ENCODE results near the gene RASAL2.
A peak's percentile ranks its signal among the peaks of the same experiment; 100 is the strongest.

Gene RASAL2
- 0 to 0.12 (median 0) reads per million in 4 donors for total RNA-seq

DNA sequence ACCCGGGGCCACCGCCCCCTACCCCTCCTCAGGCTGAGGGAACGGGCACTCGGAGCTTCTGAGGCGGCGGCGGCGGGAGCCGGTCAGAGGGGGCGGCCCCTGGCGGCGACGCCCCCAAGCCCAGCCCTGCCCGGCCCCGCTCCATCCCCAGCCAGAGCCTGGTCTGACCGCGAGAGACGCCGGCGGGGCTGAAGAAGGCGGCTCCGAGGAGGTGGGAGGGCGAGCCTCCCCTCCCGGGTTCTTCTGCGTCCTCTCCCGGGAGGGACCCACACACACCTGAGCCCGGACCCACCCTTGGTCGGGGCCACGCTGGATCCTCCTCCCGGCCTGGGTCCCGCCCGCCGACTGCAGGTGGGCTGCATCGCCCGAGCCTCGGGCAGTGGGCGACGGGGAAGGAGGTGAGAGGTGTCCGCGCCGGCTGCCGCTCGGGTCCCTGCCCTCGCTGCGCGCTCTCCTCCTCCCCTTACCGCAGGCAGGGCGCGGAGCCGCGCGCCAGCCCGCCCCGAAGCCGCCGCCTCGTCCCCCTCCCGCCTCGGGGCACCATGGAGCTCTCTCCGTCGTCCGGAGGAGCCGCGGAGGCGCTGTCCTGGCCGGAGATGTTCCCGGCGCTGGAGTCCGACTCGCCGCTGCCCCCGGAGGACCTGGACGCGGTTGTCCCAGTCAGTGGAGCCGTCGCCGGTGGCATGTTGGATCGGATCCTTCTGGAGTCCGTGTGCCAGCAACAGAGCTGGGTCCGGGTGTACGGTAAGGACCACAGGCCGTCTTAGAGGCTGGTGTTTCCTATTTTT is at the start of gene RASAL2:
Gene RASAL2, plus strand, starts transcription at position 154 of the 788 bp plus-strand sequence. Its CDS starts 389 bp downstream, at position 543.
- peak in 1 of 5 donors; percentile 11 for DNase-seq

GRCh38 chr1:178046591-178047270 is 47.2 kb upstream of the RASAL2 start:
- DNase-seq, result no peak

- DNase-seq, result no peak
These were observed 46.4 kb upstream of the RASAL2 start for GRCh38 chr1:178047403-178048093.

GRCh38 chr1:178048426-178048825 is 45.5 kb upstream of the RASAL2 start:
- no peak for DNase-seq

DNA sequence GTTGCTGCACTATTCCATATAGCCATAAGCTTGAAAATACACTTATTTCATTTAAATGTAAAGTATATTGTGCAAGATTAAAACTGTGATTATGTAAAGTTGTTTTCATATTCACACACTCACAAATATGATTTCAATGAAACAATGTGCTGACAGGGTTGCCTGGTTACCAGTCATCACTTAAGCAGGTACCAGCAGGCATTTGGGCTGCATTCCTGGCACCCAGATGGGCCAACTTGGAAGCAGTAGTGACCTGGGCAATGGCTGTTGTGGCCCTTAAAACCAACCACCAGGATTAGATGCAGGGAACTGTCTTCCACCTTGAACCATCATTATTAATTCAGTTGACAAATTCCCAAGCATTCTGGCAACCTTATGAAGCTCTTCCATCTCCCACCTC is 45.0 kb upstream of the RASAL2 start:
- DNase-seq, result no peak

DNA sequence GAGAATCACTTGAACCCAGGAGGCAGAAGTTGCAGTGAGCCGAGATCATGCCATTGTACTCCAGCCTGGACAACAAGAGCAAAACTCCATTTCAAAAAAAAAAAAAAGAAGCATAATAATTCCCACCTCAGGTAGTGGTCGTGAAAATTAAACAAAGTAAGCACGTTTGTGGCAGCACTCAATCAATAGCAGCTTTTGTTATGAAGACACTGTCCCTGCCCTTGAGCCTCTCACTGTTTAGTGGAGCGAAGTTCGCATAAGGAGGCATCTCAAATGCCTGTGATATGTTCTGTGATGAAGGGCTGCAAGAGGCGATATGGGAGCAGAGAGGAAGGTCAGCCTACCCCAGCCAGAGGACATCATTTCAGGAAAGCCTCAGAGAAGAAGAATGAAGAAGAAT is 43.8 kb upstream of the RASAL2 start:
- DNase-seq, result no peak

DNA sequence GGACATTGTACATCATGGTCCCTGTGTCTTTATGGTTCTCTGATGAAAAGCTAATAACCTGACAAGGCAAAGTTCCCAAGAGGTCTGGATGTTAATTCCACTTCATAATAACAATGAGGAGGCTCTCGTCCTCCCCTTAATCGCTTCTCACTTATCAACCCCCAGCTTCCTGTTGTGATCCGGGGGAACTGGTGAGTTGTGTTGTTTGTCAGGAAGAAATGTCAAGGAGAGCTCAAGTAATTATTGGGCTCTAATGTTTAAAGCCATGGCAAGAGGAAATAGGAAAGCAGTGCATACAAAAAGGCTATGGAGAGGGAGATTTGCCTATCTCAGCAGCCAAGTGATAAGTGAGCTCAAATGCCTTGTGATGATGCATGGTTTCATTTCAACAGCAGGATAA is 42.8 kb upstream of the RASAL2 start:
- no peak for DNase-seq

- DNase-seq, result no peak
These were observed 41.0 kb upstream of the RASAL2 start for GRCh38 chr1:178052650-178053461.

- no peak for DNase-seq
These were observed 38.8 kb upstream of the RASAL2 start for GRCh38 chr1:178055093-178055492.

DNA sequence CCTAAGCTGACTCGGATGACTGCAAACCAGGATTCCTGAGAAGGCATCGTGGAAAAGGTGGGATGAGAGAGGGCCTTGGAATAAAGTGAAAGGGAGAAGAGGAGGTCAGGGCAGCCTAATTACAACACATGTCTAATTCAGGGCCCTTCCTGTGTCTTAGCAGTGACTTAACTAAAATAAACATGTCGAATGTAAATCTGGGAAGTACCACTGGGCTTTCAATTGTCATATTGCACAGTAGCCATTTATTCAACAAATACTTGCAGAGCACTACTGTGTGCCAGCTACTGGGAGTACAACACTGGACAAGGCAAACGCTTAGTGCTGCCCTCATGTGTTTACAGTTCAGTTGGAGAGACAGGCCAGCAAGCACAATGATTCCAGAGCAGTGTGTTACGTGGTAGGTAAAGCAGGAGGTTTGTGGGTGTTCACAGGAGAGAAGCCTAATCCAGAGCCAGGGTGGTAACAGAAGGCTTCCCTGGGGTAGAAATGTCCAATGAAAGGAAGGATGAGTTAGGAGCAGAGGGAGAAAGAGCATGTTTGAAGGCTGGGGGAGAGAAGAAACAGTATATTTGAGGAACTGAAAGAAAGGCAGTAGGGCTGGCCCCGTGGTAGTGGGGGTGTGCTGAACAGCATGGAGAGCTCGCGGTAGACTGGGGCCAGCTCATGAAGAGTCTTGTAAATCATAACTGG is 38.0 kb upstream of the RASAL2 start:
- no peak for DNase-seq

GRCh38 chr1:178057141-178057765 is 36.7 kb upstream of the RASAL2 start:
- DNase-seq, result no peak

DNA sequence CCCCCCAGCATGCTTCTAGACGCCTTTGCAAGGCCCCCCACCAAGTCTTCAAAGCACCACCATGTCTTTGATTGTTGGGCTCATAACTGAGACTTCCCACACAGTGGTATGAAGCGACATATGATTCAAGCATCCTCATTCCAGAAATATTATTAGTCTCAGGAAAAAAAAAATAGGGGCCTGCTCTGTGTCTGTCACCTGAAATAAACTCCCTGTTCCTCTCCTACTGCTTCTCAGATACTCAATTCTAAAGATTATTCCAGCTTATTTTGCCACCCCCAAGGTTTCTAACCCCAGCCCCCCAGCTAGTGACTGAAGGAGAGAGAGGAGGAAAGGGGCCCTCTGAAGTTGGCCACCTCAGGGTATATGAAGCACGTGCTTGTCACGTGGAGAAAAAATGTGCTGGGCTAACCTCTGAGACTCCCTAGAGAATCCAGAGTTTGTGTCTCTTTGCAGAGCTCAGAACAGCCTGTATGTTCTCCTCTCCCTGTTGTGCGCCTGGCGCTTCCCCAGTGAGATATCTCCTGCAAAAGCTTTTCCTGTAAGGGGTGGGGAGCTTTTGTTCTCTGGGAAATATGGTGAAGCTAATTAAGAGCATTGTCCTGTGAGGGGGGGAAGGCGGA is 35.9 kb upstream of the RASAL2 start:
- no peak for DNase-seq

DNA sequence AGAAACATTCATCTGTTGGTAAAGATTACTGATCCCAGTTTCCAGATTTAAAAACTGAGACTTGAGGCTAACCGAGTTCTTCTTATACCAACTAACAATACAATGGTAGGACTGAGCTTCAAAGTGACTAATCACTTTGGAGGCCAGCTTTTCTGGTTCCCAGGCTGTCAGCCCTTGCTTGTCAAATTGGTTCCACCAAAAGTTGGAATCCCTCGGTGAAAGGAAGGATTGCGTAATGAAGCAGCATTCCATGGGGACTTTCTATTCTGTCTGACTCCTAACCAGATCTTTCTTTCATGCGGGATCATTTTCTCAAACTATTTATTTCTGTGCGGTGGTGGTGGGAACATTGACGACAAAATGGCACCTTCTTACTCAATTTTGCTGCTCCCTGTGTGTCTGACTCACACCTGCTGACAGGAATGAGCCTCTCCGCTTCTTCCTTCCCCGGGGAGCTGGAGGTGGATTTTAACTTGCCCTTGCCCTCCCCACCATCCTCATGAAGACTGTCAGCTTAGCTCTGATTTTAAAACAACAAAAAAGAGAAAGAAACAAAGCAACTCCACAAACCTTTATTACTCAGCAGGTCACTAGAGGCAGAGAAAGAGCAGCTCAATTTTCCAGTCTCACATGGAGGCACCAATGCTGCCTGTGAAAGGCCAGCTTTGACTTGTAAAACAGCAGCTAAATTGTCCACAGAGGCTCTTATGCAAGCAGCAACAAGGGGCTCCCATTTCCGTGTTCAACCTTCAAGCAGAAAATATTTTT is 32.9 kb upstream of the RASAL2 start:
- DNase-seq, result no peak

- no peak for DNase-seq
These were observed 32.3 kb upstream of the RASAL2 start for GRCh38 chr1:178061620-178062019.

DNA sequence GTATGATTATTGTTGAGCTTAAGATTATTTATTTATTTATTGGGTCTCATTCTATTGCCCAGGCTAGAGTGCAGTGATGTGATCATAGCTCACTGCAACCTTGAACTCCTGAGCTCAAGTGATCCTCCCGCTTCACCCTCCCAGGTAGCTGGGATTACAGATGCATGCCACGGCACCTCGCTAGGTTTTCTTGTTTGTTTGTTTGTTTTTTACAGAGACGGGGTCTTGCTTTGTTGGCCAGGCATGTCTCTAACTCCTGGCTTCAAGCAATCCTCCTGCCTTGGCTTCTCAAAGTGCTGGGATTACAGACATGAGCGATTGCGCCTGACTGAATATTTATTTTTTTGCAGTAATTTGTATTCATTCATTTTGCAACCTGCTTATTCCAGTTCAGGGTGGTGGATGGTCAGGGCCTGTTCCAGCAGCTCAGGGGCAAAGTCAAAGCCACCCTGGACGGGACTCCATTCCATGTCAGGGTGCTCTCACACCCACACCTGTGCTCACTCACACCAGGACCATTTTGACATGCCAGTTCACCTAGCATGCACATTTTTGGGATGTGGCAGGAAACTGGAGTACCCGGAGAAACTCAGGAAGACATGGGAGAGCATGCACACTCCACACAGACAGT is 29.6 kb upstream of the RASAL2 start:
- no peak for DNase-seq

- DNase-seq, result no peak
These were observed 28.7 kb upstream of the RASAL2 start for GRCh38 chr1:178065250-178065649.

DNA sequence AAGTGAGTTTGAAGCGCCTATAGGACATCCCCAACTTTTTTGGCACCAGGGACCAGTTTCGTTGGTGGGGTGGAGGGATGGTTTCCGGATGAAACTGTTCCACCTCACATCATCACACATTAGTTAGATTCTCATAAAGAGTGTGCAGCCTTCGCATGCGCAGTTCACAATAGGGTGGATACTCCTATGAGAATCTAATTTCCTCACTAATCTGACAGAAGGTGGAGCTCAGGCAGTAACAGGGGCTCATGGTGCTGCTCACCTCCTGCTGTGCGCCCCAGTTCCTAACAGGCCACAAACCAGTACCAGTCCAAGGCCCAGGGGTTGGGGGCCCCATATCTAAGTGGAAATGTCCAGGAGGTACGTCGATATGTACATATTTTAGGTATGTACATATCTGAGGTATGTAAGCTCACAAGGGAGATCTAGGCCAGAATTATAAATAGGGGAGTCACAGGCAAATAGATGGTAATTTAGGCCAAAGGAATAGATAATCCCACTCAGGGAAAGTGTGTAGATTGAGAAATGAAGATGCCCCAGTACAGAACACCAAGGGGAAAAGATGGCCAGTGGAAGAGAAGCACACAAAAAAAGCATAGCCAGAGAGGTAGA is 27.5 kb upstream of the RASAL2 start:
- no peak for DNase-seq

- no peak for DNase-seq
These were observed 26.8 kb upstream of the RASAL2 start for GRCh38 chr1:178066908-178067614.

- DNase-seq, result no peak
These were observed 22.1 kb upstream of the RASAL2 start for GRCh38 chr1:178071811-178072210.
